CD4-positive, alpha-beta T cell treated with Interleukin-4 for 4 hours (primary cell): ENCODE data around the gene ITPK1.

ENCODE experiments used
- DNase-seq: peaks from one replicate; pipeline ENCODE4 v3.0.0-alpha.2; 2020

The ITPK1 gene

GRCh38 chr14:93023802-93024434 is 91.8 kb downstream of the ITPK1 start:
- DNase-seq = no peak

DNA sequence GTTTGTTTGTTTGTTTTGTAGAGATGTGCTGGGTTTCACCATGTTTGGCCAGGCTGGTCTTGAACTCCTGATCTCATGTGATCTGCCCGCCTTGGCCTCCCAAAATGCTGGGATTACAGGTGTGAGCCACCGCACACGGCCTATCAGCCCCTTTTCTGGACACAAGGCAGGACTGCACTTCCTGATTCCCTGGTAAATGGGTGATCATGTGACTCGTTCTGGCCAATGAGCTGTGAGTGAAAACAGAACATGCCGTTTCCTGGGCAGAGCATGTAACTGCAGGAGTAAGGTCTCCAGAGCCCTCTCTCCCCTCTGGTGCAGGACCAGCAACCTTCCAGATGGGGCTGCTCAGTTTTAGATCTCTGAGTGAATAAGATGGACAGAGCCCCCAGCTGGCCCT is 92.7 kb downstream of the ITPK1 start:
- DNase-seq = no peak

DNA sequence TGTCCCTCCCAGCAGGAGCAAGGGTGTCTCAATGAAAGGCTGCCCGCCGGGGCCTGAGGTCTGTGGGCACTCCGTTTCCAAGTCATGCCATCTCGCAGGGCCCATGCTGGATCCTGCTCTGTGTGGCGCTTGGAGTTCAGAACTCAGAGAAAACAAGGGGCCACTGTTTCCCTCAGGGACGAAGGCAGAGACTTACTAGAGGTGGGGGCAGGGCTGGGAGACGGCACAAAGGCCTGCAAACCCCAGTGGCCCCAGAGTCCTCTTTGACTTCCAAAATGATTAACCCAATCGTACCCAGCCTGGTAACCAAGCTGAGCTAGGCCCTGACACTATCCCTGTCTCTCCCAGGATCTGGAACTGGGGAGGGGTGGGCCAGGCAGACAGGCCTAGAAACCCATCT is 95.8 kb downstream of the ITPK1 start:
- no peak for DNase-seq

- no peak for DNase-seq
Measured at GRCh38 chr14:93019367-93019843, 96.3 kb downstream of the ITPK1 start.

- no peak for DNase-seq
Measured at GRCh38 chr14:93018366-93018765, 97.4 kb downstream of the ITPK1 start.

DNA sequence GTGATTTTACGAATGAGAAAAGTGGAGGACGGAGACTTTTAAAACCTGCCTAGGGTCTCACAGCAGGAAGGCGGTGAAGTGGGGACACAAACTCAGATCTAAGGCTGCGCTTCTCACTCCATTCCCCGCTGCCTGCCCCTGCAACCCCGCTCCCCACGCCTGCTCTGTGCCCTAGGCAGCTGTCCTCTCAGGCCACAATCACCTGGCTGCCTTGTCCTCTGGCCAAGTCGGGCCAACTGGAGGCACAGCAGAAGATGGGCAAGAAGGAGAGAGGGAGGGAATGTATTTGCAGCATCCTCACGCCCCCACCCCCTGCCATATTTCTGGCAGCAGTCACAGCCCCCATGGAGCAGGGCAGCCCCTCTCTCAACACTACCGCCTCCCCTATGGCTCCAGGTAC is 97.8 kb downstream of the ITPK1 start:
- no peak for DNase-seq

DNA sequence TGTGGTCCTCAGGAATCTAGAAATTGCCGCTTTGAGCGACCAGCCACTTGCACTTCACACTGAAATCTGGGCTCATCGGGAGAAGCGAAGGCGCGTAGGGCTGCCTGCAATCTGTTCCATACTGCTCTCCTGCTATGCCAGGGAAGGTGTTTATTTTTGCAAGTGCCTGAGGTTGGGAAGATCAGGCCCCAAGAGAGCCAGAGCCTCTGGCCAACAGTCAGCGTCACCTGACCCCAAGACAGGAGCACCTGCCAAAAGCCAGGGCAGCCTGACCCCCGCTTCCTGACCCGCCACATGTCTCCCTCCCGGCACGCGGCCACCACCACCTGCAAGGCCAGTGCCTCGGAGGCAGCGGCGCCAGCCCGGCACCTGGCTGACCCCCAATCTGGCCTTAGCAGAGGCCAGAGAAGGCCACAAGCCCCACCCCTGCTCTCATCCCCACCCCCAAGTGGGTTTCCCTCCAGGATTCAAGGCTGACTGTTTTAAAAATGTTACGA is 98.4 kb downstream of the ITPK1 start:
- no peak for DNase-seq

GRCh38 chr14:93016275-93016845 is 99.4 kb downstream of the ITPK1 start:
- no peak for DNase-seq

- no peak for DNase-seq
Measured at GRCh38 chr14:93015505-93015904, 100.2 kb downstream of the ITPK1 start.

DNA sequence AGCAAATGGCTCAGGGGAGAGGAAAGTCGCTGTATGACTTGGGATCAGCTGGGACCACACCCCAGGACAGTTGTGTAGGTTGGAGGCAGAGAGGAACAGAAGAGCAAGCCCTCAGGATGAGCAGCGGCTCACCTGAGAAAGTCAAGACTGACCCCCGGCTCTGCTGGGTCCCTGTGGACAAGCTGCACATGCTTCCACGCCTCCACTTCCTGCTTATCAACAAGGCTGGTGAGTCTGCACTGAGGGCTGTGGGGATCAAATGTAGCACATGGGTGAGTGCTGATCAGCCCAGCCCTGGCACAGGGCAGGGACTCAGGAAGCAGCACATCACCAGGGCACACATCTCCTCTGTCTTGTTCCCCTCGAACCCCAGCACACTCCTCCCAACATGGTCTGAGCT is 100.7 kb downstream of the ITPK1 start:
- DNase-seq = no peak

DNA sequence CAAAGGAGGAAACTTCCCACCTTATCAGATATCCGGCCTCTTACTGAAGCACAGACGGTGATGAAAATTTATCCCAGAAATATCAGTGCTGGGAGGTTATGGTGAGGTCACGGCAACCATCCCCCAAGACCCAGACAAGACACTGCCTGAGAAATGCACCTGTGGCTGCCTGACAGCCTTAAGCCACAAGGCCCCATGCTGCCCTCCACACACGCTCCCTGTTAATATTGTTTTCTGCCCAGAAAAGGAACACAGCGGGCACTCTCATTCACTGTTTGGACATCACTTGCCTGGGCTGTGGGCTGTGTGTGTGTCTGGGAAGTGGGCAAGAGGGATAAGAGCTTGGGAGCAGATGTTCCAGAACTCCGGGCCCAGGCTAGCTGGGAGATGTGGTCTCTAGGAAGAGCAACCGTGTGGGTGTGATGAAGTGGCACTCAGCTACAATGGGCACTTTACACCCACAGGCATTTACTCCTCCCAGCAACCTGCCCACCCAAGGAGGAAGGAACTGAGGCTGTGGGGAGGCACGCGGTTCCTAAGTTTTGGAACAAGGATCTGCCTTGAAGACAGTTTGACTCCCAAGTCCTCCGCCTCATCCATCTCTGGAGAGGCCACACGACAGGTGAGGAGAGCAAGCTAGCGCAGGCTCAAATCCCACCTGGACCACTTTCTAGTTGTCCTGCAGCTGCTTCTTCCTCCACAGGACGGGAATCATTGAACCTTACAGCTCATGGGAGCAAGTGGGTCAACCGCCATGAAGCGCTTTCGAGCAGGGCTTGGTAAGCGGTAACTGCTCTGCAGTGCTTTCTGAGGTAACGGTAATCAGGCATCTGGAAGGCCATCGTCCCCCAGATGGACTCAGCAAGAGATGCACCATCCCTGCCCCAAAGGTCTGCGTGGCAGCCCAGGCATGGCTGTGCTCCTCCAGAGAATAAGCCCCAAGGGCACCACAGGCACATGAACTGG is 101.4 kb downstream of the ITPK1 start:
- DNase-seq = no peak

DNA sequence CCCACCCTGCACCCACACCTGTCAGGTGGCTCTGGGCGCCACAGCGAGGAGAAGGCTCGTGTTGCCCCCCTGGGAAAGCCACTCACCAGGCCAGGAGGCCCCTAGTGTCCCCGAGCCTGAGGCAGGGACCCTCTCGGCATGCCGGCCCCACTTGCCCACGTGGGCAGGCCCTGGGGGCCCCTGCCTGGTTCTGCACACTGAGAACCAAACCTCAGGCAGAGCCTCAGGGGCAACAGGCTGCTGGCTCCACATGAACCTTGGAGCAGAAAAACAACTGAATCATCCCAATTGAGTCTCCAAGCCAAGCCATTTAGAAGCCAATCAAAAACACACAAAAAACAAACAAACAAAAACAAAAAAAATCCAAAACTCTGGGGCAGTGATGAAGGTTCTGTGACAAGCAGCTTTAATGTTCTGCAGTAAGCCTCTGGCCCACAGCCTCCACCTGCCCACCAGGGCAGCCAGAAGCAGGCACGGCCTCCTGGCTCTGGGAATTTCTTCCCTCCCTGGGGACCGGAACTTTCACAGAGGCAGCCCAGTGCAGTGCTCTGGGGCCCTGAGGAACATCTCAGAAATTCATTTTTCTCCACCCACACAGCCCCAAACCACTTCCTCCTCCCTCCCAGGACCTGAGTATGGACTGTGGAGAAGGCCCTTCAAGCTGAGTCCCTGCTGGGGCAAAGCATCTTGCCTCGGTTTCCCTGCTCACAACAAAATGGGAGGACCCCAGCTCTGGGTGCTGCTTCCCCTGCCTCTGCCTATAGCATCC is 102.6 kb downstream of the ITPK1 start:
- no peak for DNase-seq

DNA sequence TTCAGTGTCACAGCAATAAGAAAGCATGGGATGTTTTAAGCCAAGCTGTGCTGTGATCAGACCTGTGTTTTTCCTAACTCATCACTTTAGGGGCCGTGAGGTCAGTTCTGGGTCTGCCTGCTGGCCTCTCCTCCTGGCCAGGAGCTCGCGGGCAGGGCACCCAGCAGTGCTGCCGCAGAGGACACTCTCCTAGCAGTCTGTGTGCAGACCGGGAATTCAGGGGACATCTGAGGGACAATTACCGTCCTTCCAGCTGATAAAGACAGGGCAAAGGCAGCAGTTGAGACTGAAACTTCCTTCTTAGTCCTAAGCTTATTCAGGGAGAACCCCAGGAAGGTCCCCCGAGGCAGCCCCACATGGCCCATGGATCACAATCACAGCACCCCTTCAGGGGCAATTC is 103.2 kb downstream of the ITPK1 start:
- no peak for DNase-seq

DNA sequence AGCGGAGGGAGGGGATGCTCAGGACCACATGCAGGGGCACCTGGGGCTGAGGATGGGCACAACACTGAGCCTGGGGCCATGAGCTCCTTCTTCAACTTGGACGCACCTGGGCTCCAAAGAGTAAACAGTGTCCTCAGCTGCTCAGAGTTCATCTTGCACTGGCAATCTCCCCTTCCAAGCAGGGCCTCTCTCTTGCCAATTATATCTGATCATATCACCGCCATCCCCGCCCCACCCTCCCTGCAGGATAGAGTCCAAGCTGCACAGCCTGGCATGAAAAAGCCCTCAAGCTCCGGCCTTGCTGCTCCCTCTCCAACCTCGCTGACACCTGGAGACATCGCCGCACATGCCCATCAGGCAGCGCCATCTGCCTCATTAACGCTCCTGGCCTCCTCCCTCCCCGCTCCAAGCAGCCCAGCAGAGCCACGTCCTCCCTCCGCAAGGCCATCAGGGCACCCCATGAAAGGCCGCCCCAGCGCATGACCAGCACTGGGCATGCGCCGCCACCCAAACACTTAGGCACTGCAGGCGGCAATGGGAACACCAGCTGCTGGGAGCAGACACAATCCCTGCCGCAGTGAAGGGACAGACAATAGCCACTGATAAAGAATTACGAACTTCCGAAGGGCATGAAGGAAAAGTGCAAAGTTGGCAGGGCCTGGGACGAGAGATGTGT is 103.9 kb downstream of the ITPK1 start:
- no peak for DNase-seq

GRCh38 chr14:93011141-93011529 is 104.6 kb downstream of the ITPK1 start:
- no peak for DNase-seq

GRCh38 chr14:93010522-93011140 is 105.1 kb downstream of the ITPK1 start:
- no peak for DNase-seq

DNA sequence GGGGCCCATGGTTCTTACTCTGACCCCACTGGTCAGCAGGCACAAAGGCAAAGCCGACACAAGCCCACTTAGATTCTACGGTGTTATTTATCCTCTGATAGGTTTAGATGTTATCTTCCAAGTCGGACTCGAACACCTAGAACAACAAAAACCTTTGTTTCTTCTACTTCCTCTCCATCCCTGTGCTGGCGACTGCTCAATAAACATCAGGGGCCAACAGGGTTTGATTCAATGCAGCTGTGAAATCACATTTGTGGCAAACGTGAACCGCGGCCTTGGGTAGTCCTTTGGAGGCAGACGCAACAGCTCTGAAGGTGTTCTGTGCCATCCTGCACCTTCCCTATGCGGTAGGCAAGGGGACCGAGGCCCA is 105.6 kb downstream of the ITPK1 start:
- DNase-seq = no peak

- DNase-seq = no peak
Measured at GRCh38 chr14:93009471-93010129, 106.1 kb downstream of the ITPK1 start.

DNA sequence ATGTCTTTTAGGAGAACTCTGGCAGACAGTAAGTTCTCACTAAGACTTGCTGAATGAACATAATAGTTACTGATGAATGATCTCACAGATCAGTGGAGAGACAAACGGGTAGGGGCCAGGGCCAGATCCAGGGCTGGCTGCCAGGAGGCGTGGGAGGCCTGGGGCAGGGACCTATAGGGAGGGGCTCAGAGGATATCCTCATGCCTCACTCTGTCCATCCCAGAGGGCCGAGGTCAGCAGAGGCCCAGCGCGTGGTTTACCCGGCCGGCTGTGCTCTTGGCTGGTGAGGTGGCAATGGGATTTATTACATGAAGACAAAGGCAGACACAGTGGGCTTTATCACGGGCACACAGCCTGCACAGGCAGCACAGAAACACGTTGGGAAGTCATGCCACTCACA is 107.3 kb downstream of the ITPK1 start:
- DNase-seq = no peak

DNA sequence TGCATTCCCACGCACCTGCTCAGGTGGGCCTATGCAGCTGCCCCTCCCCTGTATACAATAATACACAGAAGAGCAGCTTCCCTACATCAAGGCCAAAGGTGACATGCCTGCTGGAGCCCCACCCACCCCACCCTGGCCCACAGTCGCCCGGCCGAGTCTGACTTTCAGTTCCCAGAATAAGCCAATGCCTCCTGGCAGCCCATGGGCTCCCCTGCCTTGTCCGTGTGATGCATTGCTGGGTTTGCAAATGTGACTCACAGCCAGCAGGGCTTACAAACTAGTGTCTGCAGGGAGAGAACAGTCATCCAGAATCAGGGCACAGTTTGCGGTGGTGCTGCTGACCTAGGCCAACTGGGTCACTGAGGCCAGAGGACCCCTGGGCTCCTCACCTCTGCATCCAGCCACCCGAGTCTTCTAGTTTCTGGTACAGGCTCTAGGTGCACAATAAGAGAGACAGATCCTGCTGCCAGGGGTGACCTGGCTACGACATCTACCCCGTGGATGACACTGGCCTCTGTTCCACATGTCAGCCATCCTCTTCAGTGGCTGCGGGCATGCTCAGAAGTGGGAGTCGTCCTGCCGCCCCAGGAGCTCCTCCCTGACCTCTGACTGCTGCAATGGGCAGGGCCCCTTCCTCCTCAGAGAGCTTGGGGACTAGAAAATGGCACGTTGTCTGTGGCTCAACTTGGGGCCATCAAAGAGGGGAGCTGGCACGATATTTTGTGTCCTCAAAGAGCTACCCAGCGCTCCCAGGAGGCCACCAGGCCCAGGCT is 108.3 kb downstream of the ITPK1 start:
- DNase-seq = no peak
